IMR-90 (cell line): ENCODE data around the gene PREB.

Experiments
- CTCF ChIP-seq: conservative IDR thresholded peaks from 2 replicates; pipeline ENCODE4 v1.5.1; 2012; ENCODE audit warnings: mild to moderate bottlenecking, low read depth, low read length, improper control_type of control experiment
- MAFK ChIP-seq: IDR thresholded peaks from 2 replicates; pipeline ENCODE4 v1.6.1; 2012; ENCODE audit warnings: low read depth, low read length, improper control_type of control experiment

GRCh38 chr2:27099334-27099955 lies 35.0 kb downstream of the PREB start:
- TF ChIP-seq CTCF: no peak
- TF ChIP-seq MAFK: no peak
